ENCODE results near the gene PACC1.

DNA sequence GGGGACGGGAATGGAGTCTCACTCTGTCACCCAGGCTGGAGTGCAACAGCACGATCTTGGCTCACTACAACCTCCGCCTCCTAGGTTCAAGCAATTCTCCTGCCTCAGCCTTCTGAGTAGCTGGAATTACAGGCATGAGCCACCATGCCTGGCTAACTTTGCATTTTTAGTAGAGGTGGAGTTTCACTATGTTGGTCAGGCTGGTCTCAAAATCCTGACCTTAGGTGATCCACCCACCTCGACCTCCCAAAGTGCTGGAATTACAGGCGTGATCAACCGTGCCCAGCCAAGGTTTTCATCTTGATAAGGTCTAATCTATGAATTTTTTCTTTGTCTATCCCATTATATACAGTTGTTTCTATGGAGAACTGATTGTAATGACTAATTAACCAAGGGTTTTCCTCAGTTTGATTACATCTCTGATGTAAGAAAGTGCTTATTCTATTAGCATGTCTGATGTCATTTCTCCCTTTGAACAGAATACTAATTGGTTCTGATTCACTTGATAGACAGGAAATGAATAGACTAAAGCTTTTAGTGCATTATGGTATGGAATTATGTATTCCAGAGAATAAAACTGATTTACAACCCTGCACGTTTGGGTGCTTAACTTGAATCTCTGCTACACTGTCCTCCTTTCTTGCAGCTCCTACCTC lies 11.9 kb downstream of the PACC1 start:
- TF ChIP-seq, protein P1, sequence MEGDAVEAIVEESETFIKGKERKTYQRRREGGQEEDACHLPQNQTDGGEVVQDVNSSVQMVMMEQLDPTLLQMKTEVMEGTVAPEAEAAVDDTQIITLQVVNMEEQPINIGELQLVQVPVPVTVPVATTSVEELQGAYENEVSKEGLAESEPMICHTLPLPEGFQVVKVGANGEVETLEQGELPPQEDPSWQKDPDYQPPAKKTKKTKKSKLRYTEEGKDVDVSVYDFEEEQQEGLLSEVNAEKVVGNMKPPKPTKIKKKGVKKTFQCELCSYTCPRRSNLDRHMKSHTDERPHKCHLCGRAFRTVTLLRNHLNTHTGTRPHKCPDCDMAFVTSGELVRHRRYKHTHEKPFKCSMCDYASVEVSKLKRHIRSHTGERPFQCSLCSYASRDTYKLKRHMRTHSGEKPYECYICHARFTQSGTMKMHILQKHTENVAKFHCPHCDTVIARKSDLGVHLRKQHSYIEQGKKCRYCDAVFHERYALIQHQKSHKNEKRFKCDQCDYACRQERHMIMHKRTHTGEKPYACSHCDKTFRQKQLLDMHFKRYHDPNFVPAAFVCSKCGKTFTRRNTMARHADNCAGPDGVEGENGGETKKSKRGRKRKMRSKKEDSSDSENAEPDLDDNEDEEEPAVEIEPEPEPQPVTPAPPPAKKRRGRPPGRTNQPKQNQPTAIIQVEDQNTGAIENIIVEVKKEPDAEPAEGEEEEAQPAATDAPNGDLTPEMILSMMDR (conservative IDR thresholded peaks at IDR 0.05; ENCODE audit: low read depth, low read length): no peak
- TF ChIP-seq EZH2 (IDR thresholded peaks at IDR 0.05; ENCODE audit: low read length, unreplicated experiment) (no peak), EZH2phosphoT487 (IDR thresholded peaks at IDR 0.05; ENCODE audit: borderline replicate concordance, low read length) (no peak)
